ENCODE data around the gene SMPX. TPM values are rescaled to one million over a fixed set of nuclear protein-coding genes. Genes with fewer than 3 reads are reported as not detected.

The SMPX gene
- total and polyA plus RNA-seq, 2 experiments from 2014 or later, result not detected

DNA sequence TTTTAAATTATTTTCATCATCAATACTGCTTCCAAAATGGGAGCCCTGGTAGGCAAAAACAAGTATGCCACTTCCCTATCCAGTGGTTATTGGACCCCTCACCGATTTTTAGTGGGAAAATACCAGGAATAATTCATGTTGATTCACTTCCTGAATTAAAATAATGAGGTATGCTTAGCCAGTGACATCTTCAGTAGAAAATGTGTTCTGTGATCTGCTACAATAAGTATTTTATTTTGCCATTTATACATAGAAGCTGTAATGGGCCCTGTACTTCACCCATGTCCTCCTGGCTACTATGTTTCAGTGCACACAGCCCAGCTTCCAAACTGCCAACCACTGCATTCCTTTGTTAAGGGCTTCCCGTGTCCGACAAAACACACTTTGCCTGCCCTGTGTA lies 58.8 kb downstream of the SMPX start:
- Histone ChIP-seq H3K4me1 (ENCODE audit: insufficient read depth) (no peaks in the 10 kb centered on the region), H3F3A (replicated peaks; ENCODE audit: low read depth) (no peaks in the 10 kb centered on the region), H3K27me3 (ENCODE audit: insufficient read depth) (no peaks in the 10 kb centered on the region), H3K79me2 (replicated peaks; ENCODE audit: insufficient read depth) (no peaks in the 10 kb centered on the region), H3K27ac (ENCODE audit: low read depth) (no peak overlapping the region), H3K4me3 (no peak overlapping the region), H4K20me1 (replicated peaks; ENCODE audit: insufficient read depth) (no peaks in the 10 kb centered on the region), H2AFZ (no peak overlapping the region), H3K36me3 (ENCODE audit: insufficient read depth) (no peaks in the 10 kb centered on the region), H3K4me2 (no peak overlapping the region), H3K9me2 (ENCODE audit: insufficient read depth) (no peaks in the 10 kb centered on the region)
- DNase-seq (ENCODE audit: low spot score) (no peak), ATAC-seq (no peak)
- H3K9me3 Mint-ChIP-seq, result no peaks in the 10 kb centered on the region
- peaks cover 9% of the 10 kb centered on the region; the same call in 2 of the 3 replicates for H3K4me1 Mint-ChIP-seq
- no peaks in the 10 kb centered on the region for H3K36me3 Mint-ChIP-seq (ENCODE audit: low read depth)
- H3K4me3 Mint-ChIP-seq, result no peak overlapping the region
- no peak overlapping the region for H3K27ac Mint-ChIP-seq
- TF ChIP-seq NANOG (IDR thresholded peaks at IDR 0.05; ENCODE audit: borderline replicate concordance), result no peak
- TF ChIP-seq EZH2phosphoT487 (IDR thresholded peaks at IDR 0.05; ENCODE audit: unreplicated experiment), result no peak
- TF ChIP-seq, protein P1, sequence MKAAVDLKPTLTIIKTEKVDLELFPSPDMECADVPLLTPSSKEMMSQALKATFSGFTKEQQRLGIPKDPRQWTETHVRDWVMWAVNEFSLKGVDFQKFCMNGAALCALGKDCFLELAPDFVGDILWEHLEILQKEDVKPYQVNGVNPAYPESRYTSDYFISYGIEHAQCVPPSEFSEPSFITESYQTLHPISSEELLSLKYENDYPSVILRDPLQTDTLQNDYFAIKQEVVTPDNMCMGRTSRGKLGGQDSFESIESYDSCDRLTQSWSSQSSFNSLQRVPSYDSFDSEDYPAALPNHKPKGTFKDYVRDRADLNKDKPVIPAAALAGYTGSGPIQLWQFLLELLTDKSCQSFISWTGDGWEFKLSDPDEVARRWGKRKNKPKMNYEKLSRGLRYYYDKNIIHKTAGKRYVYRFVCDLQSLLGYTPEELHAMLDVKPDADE (IDR thresholded peaks at IDR 0.05), result no peak
- no peak for TF ChIP-seq ZNF114 (CRISPR knock-in tag; IDR thresholded peaks at IDR 0.05)
- TF ChIP-seq JUNB (IDR thresholded peaks at IDR 0.05; ENCODE audit: unreplicated experiment), result no peak
- TF ChIP-seq ZNF331 (CRISPR knock-in tag; IDR thresholded peaks at IDR 0.05; ENCODE audit: low read depth), result no peak
- no peak for TF ChIP-seq CREB1 (CRISPR knock-in tag; IDR thresholded peaks at IDR 0.05; ENCODE audit: low read depth)
- TF ChIP-seq, protein P2, sequence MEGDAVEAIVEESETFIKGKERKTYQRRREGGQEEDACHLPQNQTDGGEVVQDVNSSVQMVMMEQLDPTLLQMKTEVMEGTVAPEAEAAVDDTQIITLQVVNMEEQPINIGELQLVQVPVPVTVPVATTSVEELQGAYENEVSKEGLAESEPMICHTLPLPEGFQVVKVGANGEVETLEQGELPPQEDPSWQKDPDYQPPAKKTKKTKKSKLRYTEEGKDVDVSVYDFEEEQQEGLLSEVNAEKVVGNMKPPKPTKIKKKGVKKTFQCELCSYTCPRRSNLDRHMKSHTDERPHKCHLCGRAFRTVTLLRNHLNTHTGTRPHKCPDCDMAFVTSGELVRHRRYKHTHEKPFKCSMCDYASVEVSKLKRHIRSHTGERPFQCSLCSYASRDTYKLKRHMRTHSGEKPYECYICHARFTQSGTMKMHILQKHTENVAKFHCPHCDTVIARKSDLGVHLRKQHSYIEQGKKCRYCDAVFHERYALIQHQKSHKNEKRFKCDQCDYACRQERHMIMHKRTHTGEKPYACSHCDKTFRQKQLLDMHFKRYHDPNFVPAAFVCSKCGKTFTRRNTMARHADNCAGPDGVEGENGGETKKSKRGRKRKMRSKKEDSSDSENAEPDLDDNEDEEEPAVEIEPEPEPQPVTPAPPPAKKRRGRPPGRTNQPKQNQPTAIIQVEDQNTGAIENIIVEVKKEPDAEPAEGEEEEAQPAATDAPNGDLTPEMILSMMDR (conservative IDR thresholded peaks at IDR 0.05; ENCODE audit: low read depth in 2 of 2), result no peak
- TF ChIP-seq, protein P3, sequence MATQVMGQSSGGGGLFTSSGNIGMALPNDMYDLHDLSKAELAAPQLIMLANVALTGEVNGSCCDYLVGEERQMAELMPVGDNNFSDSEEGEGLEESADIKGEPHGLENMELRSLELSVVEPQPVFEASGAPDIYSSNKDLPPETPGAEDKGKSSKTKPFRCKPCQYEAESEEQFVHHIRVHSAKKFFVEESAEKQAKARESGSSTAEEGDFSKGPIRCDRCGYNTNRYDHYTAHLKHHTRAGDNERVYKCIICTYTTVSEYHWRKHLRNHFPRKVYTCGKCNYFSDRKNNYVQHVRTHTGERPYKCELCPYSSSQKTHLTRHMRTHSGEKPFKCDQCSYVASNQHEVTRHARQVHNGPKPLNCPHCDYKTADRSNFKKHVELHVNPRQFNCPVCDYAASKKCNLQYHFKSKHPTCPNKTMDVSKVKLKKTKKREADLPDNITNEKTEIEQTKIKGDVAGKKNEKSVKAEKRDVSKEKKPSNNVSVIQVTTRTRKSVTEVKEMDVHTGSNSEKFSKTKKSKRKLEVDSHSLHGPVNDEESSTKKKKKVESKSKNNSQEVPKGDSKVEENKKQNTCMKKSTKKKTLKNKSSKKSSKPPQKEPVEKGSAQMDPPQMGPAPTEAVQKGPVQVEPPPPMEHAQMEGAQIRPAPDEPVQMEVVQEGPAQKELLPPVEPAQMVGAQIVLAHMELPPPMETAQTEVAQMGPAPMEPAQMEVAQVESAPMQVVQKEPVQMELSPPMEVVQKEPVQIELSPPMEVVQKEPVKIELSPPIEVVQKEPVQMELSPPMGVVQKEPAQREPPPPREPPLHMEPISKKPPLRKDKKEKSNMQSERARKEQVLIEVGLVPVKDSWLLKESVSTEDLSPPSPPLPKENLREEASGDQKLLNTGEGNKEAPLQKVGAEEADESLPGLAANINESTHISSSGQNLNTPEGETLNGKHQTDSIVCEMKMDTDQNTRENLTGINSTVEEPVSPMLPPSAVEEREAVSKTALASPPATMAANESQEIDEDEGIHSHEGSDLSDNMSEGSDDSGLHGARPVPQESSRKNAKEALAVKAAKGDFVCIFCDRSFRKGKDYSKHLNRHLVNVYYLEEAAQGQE (IDR thresholded peaks at IDR 0.05; ENCODE audit: unreplicated experiment), result no peak
- no peak for TF ChIP-seq EZH2 (IDR thresholded peaks at IDR 0.05; ENCODE audit: low read depth, unreplicated experiment)
- TF ChIP-seq POLR2AphosphoS5 (IDR thresholded peaks at IDR 0.05; ENCODE audit: low read depth), result no peak
- TF ChIP-seq STAT1 (IDR thresholded peaks at IDR 0.05; ENCODE audit: unreplicated experiment), result no peak
- no peaks in the 10 kb centered on the region for H3K27me3 Mint-ChIP-seq (ENCODE audit: insufficient read depth, low read depth, poor library complexity)
